HG03196 (cell line): ENCODE results near the gene HOXC12.

ENCODE experiments used
- ATAC-seq: cut with Tn5 transposase; IDR thresholded peaks from one replicate; pipeline ENCODE4 v1.9.1; 2021; ENCODE audit not compliant: unreplicated experiment

Gene HOXC12, protein sequence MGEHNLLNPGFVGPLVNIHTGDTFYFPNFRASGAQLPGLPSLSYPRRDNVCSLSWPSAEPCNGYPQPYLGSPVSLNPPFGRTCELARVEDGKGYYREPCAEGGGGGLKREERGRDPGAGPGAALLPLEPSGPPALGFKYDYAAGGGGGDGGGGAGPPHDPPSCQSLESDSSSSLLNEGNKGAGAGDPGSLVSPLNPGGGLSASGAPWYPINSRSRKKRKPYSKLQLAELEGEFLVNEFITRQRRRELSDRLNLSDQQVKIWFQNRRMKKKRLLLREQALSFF

DNA sequence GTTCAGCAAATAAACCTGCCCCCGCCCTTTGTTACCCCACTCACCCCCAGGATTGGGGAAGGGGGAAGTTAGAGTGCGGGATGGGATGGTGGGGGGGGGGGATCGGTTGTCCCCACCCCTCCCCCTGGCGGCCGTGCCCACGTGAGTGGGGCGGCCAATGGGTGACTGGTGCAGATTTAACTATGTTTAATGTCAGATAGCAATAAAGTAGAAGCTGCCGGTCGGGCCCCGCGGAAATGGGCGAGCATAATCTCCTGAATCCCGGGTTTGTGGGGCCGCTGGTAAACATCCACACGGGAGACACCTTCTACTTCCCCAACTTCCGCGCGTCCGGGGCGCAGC is at the start of gene HOXC12:
Gene HOXC12, plus strand, starts transcription at position 210 of the 342 bp plus-strand sequence. Its CDS starts 27 bp downstream, at position 237.
- no peak for ATAC-seq

DNA sequence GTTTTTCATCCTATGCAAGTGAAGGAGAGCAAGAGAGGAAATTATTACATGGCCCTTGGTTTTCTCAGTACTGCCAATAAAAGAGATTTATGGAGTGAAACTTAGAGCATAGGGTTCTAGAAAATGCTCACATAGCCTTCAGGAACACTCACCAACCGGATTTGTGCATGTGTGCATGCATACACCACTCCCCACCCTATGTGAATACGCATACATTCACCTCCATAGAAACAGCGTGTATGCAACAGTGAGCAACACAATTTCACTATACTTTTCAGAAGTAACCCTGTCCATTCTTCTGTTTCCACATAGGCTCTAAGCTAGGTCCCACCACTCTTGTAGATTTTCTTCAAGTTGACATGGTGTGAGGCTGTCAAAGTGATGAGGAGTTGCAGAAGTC is 47.6 kb upstream of the HOXC12 start:
- ATAC-seq, result no peak

DNA sequence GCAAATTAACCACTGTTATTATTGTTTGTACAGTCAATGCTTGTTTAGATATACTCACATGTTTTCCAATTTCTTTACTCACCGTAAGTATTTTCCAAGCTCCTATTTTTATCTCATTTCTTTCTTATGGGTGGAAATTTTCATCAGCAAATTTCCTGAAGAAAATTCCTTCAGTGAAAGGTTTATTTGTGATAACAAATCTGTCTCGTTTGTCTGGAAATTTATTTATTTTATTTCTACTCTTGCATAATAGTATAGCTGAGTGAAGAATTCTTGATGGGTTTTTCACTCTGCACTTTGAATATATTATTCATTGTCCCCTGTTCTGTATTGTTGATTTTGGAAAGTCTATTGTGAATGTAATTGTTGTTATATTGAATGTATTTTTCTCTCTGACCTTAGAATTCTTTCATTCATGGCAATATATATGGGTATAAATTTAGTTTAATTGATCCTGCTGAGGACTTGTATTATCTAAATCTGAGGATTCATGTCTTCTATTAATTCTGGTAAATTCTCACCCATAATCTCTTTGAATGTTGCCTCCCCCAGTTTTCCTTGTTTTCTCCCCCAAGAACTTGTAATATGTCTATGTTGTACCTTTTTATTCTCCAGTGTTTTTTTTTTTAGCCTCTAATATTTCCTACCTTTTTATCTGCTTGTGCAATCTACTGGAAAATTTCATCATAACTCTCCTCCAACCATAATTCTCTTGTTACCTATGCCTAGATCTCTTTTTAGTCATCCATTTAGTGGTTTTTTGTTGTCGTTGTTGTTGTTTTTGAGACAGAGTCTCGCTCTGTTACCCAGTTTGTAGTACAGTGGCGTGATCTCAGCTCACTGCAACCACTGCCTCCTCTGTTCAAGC is 37.7 kb upstream of the HOXC12 start:
- no peak for ATAC-seq

DNA sequence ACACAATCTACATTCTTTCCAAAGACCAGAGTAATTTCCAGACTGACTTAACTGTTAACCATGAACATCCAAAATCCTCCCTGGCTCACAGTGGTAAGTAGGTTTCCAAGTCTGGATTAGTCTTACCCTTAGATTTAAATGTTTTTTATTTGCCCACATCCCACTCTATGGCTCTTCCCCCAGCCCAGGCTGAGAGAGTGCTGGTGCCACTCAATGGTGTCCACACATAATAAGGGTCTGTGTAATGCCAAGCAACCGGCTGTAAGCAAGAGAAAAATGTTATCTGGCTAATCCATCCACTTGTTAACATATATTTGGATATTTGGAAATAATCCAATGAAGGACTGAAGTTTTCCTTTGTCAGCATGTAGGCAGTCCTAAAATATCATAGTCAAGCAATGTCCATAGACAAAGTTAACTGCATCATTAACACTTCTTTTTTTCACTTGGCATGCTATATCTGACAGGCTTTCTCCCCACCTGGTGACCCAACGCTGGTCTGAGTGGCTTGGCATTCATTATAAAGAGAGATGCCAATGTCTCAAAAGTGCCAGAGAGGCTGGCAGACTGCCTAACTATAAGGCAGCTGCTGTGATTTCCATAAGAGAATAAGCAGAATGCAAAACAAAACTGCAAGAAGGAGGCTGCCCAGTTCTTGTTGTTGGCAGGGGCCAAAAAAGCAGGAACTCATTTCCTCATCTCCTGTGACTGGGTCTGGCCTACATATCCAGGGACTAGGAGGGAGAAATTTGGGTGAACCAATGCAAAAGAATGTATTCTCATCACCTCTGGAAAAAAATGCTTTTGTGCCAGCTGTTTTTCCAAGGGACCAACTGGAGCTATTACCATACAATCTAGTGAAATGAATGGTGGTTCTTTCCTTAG is 29.9 kb upstream of the HOXC12 start:
- ATAC-seq, result no peak

DNA sequence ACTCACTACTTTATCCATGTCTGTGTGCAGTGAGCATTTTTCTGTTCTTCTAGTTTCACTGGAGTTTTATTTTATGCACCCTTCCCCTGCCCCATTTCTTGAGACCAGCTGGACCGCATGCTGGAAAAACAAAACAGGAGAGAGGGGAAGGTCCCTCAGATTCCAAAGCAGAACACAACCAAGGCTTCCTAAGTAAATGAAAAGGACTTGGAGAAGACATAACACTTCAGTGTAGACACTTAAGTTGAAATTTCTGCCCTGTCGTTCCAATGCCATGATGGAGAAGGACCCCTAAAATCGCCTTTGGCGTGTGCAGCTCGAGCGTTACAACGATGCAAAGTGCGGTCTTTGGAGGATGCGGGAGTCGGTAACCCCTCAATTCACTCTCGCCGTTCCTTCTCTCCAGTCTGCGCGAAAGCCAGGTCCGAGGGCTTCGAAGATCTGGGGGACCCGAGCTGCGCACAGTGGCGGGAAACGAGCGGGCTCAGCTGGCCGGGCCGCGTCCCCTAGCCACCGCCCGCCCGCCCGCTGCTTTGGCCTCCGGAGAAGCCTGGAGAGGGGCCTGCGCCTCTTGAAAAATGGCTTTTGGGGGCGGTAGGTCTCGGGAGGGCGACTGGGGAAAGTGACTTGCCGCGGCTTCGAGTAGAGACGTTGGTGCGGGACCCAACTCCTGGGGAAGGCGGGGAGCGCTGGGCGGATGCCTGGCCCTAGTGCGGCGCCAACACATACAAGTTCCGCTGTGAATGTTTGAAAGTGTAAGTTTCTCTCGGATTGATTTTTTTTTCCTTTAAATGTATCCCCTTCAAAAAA is 27.3 kb upstream of the HOXC12 start:
- ATAC-seq, result no peak

DNA sequence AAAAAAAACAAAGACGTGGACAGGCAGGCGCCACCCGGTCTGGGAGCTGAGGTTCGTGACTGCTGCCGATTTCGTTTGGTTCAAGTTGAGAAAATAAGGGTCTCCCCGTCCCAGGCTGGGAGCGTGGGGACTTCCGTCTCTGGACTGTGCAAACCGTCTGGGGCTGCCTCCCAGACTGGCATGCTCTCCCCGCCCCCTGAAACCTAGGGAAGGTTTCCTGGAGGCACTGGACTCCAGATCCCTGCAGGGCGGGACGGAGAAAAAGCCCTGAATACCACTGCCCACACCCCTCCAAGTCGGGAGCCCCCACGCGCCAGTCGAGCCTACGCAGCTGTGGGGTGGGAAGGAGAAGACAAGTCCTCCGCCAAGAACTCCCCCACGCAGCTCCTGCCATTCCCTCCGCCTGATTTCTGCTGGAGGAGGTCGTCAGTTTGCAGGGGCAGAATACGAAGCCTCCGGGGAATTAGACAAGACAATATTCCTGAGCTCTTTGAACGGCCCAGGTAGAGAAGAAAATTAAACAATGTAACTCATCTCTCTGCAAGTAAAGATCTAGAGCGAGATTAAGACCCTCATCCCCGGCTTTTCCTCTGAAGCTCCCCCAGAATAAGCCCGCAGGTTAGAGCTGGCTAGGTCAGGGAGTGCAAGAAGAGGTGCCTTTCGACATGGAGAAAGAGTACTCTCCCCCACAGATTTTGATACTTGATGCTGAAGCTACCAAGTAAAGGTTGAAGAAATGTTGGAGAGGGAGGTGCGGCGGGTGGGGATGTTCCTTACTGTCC is 26.5 kb upstream of the HOXC12 start:
- no peak for ATAC-seq

DNA sequence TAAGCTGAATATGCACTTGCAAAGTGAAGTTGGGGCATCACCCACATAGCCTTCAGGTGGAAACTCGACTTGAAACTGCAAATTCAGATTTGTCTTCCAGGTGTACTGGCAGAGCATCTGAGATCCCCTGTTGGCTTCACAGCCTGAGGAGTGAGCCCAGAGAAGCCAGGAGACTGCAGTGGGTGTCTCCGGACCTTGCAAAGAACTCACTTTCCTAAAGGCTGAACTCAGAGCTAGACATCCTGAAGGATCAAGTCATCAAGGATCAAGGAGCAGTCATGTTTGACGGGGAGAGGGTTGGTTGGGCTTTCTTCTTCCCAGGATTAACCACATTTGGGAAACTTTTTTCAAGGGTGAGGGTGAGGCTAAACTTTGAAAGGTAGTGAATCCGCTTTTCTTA is 25.2 kb upstream of the HOXC12 start:
- no peak for ATAC-seq

DNA sequence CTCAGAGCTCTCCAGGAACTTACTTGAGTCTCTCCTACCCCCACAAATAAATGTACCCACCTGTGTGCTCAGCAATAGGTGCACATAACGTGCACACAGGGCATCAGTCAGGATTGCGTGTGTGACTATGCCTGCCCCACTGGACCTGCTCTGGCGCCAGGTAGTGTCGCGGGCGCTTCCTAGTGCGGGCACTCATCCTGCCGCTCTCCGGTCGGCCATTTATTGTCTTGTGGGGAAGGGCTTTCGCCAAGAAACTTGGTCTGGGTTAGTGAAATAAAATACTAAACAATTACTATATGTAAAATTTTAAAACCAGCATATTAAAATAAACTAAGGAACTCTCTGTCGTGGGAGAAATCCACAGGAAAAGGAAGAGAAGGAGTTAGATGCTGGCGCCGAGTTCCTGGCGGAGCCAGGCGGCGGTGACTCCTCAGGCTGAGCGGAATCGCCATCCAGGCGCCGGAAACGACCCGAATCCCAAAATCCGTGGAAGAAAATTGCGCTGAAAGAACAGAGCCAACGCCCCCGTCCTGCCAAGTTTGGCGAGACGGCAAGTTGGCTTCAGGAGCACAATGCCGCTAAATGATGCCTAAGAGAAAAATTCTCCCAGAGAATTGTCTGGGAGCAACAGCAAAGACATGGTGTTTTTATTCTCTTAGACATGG is 24.0 kb upstream of the HOXC12 start:
- no peak for ATAC-seq

DNA sequence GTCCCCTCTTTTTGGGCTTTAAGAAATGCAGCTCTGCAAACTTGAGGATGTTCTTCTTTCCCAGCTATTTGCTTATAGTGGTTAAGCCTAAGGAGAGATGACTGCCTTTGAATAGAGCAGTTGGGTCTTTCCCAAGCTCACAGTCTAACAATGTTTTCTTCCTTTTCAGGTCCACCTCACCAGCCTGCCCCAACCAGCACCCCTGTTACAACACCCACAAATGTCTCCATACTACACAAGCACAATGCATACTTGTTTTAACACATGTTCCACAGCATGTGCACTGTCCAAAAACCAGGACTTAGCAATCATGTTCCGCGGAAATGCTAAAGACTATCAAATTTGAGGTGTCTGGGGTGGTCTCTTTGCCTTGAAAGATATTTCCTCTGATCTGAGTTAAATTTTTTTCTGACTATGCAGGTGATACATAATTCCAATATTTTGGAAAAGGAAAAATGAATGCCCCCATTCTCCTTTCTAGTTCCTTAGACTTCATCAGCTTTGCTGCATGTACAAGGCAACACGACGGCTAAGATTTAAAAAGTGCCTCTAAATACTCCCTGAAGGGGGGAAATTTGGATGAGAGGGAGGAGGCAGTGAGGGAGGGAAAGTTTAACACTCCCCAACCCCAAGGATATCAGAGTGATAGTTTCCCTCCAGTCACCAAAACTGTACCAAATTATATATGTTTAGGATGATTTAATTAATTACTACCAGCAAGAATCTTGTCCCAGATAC is 22.7 kb upstream of the HOXC12 start:
- no peak for ATAC-seq

DNA sequence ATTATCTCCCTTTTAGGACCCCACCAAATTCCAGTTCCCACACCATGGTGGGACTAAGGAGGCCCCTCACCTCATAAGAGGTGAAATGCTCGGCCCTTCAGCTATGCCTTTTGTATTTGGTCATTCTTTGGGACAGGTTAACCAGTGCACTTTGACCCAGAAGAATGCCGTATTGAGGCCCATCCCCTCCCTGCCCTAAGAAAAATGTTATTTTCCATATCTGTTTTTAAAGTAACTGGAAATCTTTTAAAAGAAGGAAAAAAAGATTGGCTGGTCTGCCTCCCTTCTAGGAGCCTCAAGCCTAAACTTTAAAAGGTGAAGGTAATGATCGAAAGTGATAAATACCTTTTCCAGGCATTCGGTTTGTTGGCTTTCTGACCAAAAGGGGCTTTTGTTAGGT is 21.8 kb upstream of the HOXC12 start:
- no peak for ATAC-seq

DNA sequence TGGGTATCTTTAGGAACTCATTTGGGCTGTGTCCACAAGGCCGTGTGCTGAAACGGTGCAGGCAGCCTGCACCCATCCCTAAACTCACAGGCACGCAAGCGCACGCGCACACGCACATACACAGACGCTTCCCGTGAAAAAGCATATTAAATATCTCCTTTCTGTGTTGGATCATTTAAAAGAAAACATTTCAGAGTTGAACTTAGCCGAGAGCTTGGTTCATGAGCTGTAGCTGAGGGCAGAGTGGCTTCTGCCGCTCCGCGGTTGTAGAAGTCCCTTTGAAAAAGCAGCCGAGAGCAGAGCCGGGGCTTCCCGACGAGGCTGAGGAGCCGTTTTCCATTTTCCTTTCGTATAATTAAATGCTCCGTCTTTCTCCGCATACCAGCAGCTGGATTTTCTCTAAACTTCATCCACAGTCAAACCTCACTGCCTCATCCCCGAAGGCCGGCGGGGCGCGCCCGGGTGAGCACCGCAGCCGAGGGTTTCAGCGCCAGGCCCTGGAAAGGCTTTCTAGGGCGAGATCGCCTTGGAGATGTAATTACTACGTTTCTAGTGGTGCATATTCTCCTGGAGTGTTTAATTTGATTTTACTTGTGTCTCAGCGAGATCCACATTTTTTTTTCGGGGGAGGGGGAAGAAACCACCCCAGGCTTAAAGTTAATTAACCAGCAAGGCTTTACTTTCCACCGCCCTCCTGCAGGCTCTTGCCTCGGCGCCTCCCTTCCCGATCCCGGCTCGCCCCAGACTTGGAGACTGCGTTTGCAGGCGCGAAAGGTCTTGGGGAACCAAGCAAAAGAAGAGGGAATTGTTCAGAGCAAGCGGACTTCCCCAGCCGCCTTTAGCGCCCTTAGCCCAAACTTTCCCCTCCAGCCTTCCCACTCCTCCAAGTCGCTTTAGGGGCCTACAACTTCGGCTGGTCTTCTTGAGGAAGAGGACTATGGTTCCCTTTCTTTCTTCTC is 19.0 kb upstream of the HOXC12 start:
- ATAC-seq, result no peak

DNA sequence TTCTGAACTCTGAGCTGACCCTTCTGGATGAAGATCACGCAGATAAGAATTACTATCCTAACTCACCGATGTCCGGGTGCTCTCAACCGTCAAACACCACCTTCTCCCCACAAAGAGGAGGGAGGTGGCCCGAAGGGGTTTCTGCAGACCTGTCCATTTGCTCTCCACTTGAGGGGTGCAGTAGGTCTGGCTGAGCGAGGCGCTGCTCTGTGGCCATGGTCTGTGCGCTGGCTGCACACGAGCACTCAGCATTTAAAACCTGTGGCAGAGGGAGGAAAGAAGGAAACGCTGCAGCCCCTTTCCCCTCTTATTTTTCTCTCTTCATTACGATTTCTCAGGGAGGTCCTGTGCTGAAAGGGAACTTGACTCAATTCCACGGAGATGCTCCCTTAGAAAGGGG is 17.6 kb upstream of the HOXC12 start:
- no peak for ATAC-seq

DNA sequence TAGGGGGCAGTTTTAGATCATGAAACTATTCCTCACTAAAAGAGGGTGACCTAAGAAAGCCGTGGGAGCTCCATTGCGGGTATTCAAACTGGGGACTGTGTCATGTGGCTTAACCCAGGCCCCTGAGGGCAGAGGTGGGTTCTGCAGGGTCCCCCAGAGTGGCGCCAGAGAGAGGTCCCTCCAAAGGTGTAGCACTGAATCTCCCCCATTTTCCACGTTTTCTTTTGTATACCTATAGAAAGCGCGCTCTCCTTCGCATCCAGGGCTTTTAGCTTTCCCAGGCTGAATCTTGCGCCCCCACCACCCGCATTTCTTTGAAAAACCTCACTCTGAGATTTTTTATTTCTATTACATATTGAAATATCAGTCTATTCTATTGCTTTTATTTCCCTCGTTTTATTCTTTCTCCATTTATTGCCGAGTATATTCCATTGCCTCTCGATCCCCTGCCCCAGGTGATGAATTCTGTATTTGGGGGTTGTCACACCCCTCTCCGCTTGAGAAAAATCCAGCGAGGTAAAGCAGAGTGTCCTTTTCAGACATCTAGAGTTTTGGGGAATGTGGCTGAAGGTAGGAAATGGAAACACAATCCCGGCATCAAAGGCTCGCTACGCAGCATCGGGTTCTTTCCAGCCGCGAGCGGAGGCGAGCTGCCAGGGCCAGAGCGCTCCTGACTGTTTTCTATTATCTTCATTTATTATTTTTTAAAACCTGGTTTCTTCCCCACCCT is 16.9 kb upstream of the HOXC12 start:
- no peak for ATAC-seq

DNA sequence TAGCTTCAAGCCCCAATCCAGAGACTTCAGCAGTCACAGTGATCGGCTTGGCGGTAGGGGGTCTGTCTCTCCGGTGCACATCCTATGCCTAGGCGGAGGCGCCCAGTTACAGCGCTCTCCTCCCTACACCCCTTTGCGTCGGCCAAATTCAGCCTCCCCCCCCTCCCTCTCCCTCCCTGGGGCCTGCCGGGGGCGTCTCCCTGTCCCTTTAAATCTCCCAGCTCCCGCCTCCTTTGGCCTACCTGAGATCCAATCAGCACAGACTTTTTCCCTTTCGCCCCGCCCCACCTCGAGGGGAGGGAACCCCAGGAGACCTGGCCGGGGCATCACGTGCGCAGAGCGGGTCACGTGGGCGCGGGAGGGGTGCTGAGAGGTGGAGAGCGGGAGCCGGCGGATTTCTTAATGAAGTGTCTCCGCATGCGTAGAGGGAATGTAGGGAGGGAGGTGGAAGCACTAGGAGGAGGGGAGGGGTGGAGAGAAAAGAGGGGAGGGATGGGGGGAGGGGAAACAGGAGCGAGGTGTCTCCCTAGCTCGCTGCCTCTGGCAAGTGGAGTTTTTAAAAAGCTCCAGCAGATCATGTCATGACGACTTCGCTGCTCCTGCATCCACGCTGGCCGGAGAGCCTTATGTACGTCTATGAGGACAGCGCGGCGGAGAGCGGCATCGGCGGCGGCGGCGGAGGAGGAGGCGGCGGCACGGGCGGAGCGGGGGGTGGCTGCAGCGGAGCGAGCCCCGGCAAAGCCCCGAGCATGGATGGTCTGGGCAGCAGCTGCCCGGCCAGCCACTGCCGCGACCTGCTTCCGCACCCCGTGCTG is 16.2 kb upstream of the HOXC12 start, which contains the start of gene HOXC13:
Gene HOXC13, plus strand, starts transcription at position 506 of the 815 bp plus-strand sequence. Its CDS starts 76 bp downstream, at position 582.
- no peak for ATAC-seq

DNA sequence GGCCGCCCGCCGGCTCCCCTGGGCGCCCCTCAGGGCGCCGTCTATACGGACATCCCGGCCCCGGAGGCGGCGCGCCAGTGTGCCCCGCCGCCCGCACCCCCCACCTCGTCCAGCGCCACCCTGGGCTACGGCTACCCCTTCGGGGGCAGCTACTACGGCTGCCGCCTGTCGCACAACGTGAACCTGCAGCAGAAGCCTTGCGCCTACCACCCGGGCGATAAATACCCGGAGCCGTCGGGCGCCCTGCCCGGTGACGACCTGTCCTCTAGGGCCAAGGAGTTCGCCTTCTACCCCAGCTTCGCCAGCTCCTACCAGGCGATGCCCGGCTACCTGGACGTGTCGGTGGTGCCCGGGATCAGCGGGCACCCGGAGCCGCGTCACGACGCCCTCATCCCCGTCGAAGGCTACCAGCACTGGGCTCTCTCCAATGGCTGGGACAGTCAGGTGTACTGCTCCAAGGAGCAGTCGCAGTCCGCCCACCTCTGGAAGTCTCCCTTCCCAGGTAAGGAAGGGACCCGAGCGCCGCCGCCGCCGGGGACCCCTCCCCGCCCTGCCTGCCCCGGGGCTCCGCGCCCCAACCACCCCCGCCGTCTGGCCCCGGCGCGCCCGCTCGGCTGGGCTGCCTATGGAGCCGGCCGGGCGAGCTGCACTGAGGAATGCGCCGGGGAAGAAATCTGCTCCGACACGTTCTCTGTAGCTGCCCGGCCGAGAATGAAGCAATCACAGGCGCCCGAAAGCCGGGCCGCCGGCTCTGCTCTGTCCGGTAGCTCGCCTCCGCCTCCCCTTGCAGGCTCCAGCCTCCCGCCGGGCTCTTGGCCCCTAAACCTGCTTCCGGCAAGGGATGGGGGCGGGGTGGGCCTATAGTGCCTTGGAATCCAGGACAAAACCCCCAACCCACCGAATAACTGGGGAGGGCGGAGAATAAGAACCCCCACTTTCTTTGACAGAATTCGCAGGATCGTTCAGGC is 15.3 kb upstream of the HOXC12 start:
- ATAC-seq, result no peak
